Measurements from ENCODE around the gene DUS4L.

Gene DUS4L

DNA sequence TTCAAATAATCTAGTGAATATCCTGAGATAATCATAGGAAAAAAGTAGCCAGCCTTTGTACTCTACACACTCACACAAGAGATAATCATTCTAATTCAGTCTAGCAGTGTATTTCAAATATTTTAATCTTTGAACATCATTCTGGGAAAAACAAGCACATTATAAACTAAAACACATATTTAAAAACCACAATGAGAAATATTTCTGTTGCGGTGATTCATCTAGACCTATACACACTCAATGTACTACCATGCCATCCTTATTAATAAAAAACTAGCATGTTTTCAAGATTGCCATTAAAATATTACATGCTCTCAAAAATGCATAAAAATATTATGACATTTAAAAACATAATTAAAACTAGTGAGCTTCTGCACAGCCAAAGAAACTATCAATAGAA, 11.8 kb upstream of the DUS4L start:
- no peaks in the 10 kb centered on the region for H3K27me3 ChIP-seq (replicated peaks; ENCODE audit: insufficient read depth, low read length)
- no peaks in the 10 kb centered on the region for H4K20me1 ChIP-seq (ENCODE audit: insufficient read depth, low read length)
- no peaks in the 10 kb centered on the region; the same call in 1 of the 2 replicates for H3K36me3 ChIP-seq (replicated peaks; ENCODE audit: insufficient read depth, low read length)
- no peak overlapping the region for H3K9ac ChIP-seq (ENCODE audit: low read length)
- no peaks in the 10 kb centered on the region for H3K9me3 ChIP-seq (replicated peaks; ENCODE audit: insufficient read depth, low read length)
- H2AFZ ChIP-seq (ENCODE audit: low read length), result no peak overlapping the region
- peaks cover 8% of the 10 kb centered on the region; the same call in 1 of the 2 replicates for H3K79me2 ChIP-seq (ENCODE audit: low read length)
- no peak overlapping the region for H3K4me3 ChIP-seq (ENCODE audit: low read length)
- TF ChIP-seq, protein P1, sequence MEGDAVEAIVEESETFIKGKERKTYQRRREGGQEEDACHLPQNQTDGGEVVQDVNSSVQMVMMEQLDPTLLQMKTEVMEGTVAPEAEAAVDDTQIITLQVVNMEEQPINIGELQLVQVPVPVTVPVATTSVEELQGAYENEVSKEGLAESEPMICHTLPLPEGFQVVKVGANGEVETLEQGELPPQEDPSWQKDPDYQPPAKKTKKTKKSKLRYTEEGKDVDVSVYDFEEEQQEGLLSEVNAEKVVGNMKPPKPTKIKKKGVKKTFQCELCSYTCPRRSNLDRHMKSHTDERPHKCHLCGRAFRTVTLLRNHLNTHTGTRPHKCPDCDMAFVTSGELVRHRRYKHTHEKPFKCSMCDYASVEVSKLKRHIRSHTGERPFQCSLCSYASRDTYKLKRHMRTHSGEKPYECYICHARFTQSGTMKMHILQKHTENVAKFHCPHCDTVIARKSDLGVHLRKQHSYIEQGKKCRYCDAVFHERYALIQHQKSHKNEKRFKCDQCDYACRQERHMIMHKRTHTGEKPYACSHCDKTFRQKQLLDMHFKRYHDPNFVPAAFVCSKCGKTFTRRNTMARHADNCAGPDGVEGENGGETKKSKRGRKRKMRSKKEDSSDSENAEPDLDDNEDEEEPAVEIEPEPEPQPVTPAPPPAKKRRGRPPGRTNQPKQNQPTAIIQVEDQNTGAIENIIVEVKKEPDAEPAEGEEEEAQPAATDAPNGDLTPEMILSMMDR (IDR thresholded peaks at IDR 0.05; ENCODE audit: low read length), result no peak
- TF ChIP-seq EZH2phosphoT487 (IDR thresholded peaks at IDR 0.05; ENCODE audit: low read length), result no peak
- TF ChIP-seq EZH2 (optimal IDR thresholded peaks at IDR 0.05; ENCODE audit: low read depth, low read length), result no peak
- H3K27ac ChIP-seq (ENCODE audit: low read length), result no peak overlapping the region
- H3K9me2 ChIP-seq (replicated peaks; ENCODE audit: insufficient read depth, low read length), result no peaks in the 10 kb centered on the region
- no peaks in the 10 kb centered on the region for H3K4me1 ChIP-seq (ENCODE audit: low read length)
- H3F3A ChIP-seq (ENCODE audit: insufficient read depth, low read length), result no peaks in the 10 kb centered on the region
- DNase-seq, result no peak
- no peak overlapping the region for H3K4me2 ChIP-seq (ENCODE audit: low read depth, low read length)

DNA sequence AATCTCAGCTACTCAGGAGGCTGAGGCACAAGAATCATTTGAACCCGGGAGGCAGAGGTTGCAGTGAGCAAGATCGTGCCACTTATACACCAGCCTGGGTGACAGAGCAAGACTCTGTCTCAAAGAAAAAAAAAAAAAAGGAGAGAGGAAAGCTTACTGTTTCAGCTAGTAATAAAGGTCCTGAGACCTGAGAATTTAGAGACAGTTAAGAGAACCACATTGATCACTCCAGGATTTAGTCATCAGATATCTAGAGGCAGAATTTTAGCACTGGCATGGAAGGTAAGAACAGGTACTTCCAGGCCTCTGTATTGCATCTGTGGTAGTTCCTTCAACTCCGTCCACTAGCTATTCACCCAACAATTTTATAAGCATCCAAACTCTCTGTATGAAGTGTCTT, 7.9 kb upstream of the DUS4L start:
- no peaks in the 10 kb centered on the region for H3K9me3 ChIP-seq (replicated peaks; ENCODE audit: insufficient read depth, low read length)
- H4K20me1 ChIP-seq (ENCODE audit: insufficient read depth, low read length), result no peaks in the 10 kb centered on the region
- H3K4me1 ChIP-seq (ENCODE audit: low read length), result no peaks in the 10 kb centered on the region
- H2AFZ ChIP-seq (ENCODE audit: low read length), result no peak overlapping the region
- no peak overlapping the region for H3K27ac ChIP-seq (ENCODE audit: low read length)
- no peak for DNase-seq
- peaks cover 5% of the 10 kb centered on the region; the same call in 1 of the 2 replicates for H3K36me3 ChIP-seq (replicated peaks; ENCODE audit: insufficient read depth, low read length)
- no peak overlapping the region for H3K9ac ChIP-seq (ENCODE audit: low read length)
- no peaks in the 10 kb centered on the region for H3K9me2 ChIP-seq (replicated peaks; ENCODE audit: insufficient read depth, low read length)
- no peaks in the 10 kb centered on the region for H3K27me3 ChIP-seq (replicated peaks; ENCODE audit: insufficient read depth, low read length)
- no peaks in the 10 kb centered on the region for H3F3A ChIP-seq (ENCODE audit: insufficient read depth, low read length)
- no peak for TF ChIP-seq EZH2phosphoT487 (IDR thresholded peaks at IDR 0.05; ENCODE audit: low read length)
- TF ChIP-seq, protein P1 (IDR thresholded peaks at IDR 0.05; ENCODE audit: low read length), result no peak
- no peak for TF ChIP-seq EZH2 (optimal IDR thresholded peaks at IDR 0.05; ENCODE audit: low read depth, low read length)
- H3K4me2 ChIP-seq (ENCODE audit: low read depth, low read length), result no peak overlapping the region
- H3K79me2 ChIP-seq (ENCODE audit: low read length), result peaks cover 31% of the 10 kb centered on the region
- H3K4me3 ChIP-seq (ENCODE audit: low read length), result no peak overlapping the region

DNA sequence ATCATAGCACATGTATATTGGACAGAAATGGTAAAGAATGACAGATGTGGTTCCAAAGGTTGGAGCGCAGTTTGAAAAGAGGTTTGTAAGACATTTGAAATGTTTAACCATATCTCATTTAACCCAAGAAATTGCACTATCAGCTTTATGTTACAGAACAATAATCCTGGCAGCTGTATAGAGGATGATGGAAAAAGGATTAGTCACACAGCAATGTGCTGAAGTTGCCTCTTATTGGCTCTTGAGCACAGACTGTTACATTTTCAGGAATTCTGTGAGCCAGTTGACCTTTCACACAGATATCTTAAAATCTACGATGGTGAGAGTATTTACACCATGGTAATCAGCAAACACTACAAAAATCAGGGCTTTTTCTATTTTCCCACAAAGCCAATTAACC, 3.9 kb upstream of the DUS4L start:
- peaks cover 53% of the 10 kb centered on the region for H3K79me2 ChIP-seq (ENCODE audit: low read length)
- no peak for DNase-seq
- H3K4me3 ChIP-seq (ENCODE audit: low read length), result no peak overlapping the region

More for the DNA sequence above, 3.9 kb upstream of the DUS4L start:
- Histone ChIP-seq H2AFZ (ENCODE audit: low read length) (no peak overlapping the region), H4K20me1 (ENCODE audit: insufficient read depth, low read length) (no peaks in the 10 kb centered on the region), H3K4me1 (ENCODE audit: low read length) (peaks cover 11% of the 10 kb centered on the region), H3F3A (ENCODE audit: insufficient read depth, low read length) (no peaks in the 10 kb centered on the region), H3K9me2 (replicated peaks; ENCODE audit: insufficient read depth, low read length) (no peaks in the 10 kb centered on the region), H3K9me3 (replicated peaks; ENCODE audit: insufficient read depth, low read length) (no peaks in the 10 kb centered on the region), H3K36me3 (replicated peaks; ENCODE audit: insufficient read depth, low read length) (peaks cover 5% of the 10 kb centered on the region; the same call in 1 of the 2 replicates), H3K27me3 (replicated peaks; ENCODE audit: insufficient read depth, low read length) (no peaks in the 10 kb centered on the region), H3K9ac (ENCODE audit: low read length) (no peak overlapping the region), H3K27ac (ENCODE audit: low read length) (no peak overlapping the region), H3K4me2 (ENCODE audit: low read depth, low read length) (no peak overlapping the region)
- TF ChIP-seq EZH2 (optimal IDR thresholded peaks at IDR 0.05; ENCODE audit: low read depth, low read length), result no peak
- TF ChIP-seq, protein P1 (IDR thresholded peaks at IDR 0.05; ENCODE audit: low read length), result no peak
- no peak for TF ChIP-seq EZH2phosphoT487 (IDR thresholded peaks at IDR 0.05; ENCODE audit: low read length)

All from MM.1S (cell line).